Measurements from ENCODE around the gene CARD14.

CARD14 gene

DNA sequence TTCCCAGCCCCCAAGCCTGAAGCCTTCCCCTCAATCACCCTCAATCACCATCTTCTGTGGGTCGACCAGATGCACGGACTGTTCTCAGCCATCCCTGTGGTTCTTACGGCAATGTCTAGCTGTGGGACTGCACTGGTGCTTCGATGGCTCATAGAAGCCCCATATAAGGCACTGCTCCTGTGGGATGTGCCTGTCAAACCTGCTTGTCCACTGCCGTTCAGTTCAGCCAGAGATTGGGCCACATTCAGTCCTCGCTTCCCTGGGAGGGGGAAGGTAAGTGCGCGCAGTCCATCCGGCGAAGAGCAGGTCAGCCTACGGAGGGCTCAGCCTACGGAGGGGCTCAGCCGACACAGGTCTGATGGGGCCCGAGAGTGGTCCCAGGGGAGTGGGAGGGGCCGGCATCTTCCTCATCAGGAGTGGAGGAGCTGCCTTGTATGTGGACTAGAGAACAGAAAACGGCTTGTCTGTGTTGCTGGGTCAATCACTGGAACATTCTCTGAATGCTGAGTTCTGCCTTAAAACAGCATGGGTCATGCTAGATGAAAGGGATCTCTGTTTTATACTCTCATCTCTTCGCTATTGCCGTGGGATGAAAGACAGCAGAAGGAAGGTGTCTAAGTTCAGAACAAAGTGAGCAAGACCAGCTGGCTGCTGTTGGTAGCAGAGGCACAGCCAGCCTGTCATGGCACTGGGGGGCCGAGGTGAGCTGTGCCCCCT lies at the start of gene CARD14:
CARD14 (plus strand) TSS at position 247 of the 717 bp plus-strand sequence. CDS start 11,409 bp downstream, outside the sequence.
- H3K4me3 ChIP-seq (ENCODE audit: low read length): no peak within 1 kb of the TSS
- TF ChIP-seq ZNF274 (IDR thresholded peaks at IDR 0.05; ENCODE audit: low read depth, low read length): no peak

GRCh38 chr17:80122026-80122575 lies 47.7 kb upstream of the CARD14 start:
- TF ChIP-seq ZNF274 (IDR thresholded peaks at IDR 0.05; ENCODE audit: low read depth, low read length): no peak
- H3K4me3 ChIP-seq (ENCODE audit: low read length): no peak overlapping the region

GRCh38 chr17:80122926-80123505 lies 46.8 kb upstream of the CARD14 start:
- no peak overlapping the region for H3K4me3 ChIP-seq (ENCODE audit: low read length)
- TF ChIP-seq ZNF274 (IDR thresholded peaks at IDR 0.05; ENCODE audit: low read depth, low read length): no peak

DNA sequence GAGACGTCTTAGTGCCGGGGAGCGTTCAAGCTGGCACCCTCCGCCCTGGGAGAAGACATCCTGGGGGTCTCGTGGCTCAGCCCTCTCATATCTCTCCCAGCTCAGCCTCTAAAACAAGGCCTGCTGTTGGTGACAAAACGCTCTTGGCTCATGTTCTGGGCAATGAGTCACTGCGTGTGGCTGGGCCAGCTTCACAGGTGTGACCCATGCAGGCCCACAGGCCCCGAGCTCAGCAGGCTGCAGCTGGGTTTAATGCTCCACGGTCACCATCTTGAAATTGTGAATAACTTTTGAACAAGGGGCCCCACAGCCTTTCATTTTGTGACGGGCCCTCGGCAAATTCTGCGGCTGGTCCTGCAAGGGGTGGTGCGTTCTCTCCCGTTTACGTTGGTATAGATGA lies 46.0 kb upstream of the CARD14 start:
- no peak overlapping the region for H3K4me3 ChIP-seq (ENCODE audit: low read length)
- no peak for TF ChIP-seq ZNF274 (IDR thresholded peaks at IDR 0.05; ENCODE audit: low read depth, low read length)

DNA sequence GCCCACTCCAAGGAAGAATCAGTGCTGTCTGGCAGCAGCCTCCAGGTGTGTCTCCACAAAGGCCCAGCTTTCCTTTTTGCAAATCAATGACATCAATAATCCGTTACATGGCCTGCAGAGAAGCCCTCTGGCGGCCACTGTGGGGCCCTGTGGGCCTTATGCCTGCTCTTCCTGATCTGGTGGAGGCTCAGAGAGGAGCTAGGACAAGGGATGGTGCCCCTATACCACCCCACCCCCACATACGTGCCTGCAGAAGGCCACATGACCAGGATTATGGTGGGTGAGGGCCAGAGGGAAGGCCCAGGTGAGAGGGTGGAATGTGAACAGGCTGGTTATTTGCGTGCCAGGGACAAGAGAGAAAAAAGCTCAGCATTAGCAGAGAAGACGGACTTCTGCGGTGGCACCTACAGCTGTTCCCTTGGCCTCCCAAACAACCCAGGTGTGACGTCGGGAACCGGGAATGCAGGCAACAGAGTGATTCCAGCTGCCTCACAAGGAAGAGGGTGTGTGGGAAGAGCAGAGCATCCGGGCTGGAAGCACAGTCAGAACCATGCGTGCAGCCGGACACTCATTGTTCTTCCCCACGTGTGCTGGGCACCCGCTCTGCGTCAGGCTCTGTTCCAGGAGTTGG lies 45.4 kb upstream of the CARD14 start:
- no peak overlapping the region for H3K4me3 ChIP-seq (ENCODE audit: low read length)
- no peak for TF ChIP-seq ZNF274 (IDR thresholded peaks at IDR 0.05; ENCODE audit: low read depth, low read length)

DNA sequence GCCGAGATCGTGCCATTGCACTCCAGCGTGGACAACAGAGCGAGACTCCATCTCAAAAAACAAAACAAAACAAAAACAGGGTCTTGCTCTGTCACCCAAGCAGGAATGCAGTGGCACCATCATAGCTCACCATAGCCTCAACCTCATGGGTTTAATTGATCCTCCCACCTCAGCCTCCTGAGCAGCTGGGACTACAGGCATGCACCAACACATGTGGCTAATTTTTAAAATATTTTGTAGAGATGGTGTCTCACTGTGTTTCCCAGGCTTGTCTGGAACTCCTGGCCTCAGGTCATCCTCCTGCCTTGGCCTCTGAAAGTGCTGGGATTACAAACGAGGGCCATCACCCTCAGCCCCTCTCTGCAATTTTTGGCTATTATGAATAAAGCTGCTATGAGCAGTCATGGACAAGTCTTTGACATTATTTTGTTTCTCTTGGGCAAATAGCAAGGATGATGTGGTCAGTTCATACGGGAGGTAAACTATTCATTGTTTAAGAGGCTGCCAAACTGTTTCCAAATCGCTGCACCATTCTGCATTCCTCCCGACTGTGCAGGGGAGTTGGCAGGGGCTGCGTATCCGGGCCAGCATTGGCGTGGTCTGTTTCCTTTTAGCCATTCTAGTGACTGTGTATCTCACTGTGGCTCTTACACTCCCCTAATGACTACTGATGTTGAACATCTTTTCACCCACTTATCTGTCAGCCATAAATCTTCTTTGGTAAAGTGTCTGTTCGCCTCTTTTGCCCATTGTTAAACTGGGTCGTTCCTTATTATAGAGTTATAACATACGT lies 44.0 kb upstream of the CARD14 start:
- no peak for TF ChIP-seq ZNF274 (IDR thresholded peaks at IDR 0.05; ENCODE audit: low read depth, low read length)

GRCh38 chr17:80126449-80126715 lies 43.4 kb upstream of the CARD14 start:
- no peak for TF ChIP-seq ZNF274 (IDR thresholded peaks at IDR 0.05; ENCODE audit: low read depth, low read length)

More for the DNA sequence above, 44.0 kb upstream of the CARD14 start:
- no peak overlapping the region for H3K4me3 ChIP-seq (ENCODE audit: low read length)

DNA sequence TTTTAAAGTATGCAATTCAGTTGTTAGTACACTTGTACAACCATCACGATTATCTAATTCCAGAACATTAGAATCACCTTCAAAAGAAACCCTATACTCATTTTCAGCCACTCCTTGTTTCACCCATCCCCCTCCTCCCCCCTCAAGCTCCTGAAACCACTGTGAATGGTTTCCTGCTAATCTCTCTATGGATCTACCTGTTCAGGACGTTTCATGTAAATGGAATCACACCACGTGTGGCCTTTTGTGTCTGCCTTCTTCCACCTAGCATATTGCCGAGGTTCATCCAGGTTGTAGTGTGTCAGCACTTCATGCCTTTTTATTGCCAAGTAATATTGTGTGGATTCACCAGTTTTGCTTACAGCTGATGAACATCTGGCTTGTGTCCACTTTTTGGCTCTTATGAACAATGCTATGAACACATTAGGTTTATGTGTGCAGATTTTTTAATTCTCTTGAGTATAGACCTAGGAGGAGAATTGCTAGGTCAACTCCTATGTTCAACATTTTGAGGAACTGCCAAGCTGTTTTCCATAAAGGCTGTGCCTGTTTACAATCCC lies 40.7 kb upstream of the CARD14 start:
- H3K4me3 ChIP-seq (ENCODE audit: low read length): no peak overlapping the region
- no peak for TF ChIP-seq ZNF274 (IDR thresholded peaks at IDR 0.05; ENCODE audit: low read depth, low read length)

More at GRCh38 chr17:80126449-80126715, 43.4 kb upstream of the CARD14 start:
- H3K4me3 ChIP-seq (ENCODE audit: low read length): no peak overlapping the region

DNA sequence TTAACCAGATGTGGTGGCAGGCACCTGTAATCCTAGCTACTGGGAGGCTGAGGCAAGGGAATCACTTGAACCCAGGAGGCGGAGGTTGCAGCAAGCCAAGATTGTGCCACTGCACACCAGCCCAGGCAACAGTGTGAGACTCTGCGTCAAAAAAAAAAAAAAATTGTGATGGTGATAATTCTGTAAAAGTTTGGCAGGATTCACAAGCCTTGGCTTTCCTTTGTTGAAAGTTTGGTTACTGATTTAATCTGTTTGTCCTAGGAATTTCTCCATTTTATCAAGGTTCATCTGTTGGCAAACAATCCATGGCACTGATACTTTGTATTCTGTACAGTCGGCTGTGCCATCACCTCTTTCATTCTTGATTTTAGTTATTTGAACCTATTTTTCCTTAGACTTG lies 38.8 kb upstream of the CARD14 start:
- no peak for TF ChIP-seq ZNF274 (IDR thresholded peaks at IDR 0.05; ENCODE audit: low read depth, low read length)
- no peak overlapping the region for H3K4me3 ChIP-seq (ENCODE audit: low read length)

- no peak overlapping the region for H3K4me3 ChIP-seq (ENCODE audit: low read length)
- TF ChIP-seq ZNF274 (IDR thresholded peaks at IDR 0.05; ENCODE audit: low read depth, low read length): no peak
Observed at GRCh38 chr17:80132906-80133625, 36.8 kb upstream of the CARD14 start.

DNA sequence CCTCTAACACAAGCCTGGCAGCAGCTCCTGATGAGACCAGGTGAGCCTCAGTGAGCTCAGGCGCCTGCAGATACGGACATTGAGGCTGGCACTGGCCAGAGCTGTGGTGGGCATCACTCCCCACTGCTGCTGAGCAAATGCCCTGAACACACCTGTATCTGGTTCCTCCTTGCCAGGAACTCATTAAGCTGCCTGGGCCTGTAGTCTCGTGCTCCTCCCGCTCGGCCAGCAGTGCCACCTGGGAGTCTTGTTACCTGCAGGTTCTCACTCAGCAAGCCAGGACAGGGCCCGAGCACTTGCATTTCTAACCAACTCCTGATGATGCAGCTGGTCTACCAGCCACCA lies 36.2 kb upstream of the CARD14 start:
- H3K4me3 ChIP-seq (ENCODE audit: low read length): no peak overlapping the region
- TF ChIP-seq ZNF274 (IDR thresholded peaks at IDR 0.05; ENCODE audit: low read depth, low read length): no peak

- no peak for TF ChIP-seq ZNF274 (IDR thresholded peaks at IDR 0.05; ENCODE audit: low read depth, low read length)
- no peak overlapping the region for H3K4me3 ChIP-seq (ENCODE audit: low read length)
Observed at GRCh38 chr17:80137131-80137530, 32.7 kb upstream of the CARD14 start.

- no peak for TF ChIP-seq ZNF274 (IDR thresholded peaks at IDR 0.05; ENCODE audit: low read depth, low read length)
- no peak overlapping the region for H3K4me3 ChIP-seq (ENCODE audit: low read length)
Observed at GRCh38 chr17:80138856-80139426, 30.9 kb upstream of the CARD14 start.

All from GM08714 (cell line).